HuH-7.5 (cell line): ENCODE data around the gene MRPL34.

Experiments
- DNase-seq: peaks from one replicate; pipeline ENCODE4 v3.0.0; 2011; ENCODE audit warnings: low spot score

MRPL34 gene

DNA sequence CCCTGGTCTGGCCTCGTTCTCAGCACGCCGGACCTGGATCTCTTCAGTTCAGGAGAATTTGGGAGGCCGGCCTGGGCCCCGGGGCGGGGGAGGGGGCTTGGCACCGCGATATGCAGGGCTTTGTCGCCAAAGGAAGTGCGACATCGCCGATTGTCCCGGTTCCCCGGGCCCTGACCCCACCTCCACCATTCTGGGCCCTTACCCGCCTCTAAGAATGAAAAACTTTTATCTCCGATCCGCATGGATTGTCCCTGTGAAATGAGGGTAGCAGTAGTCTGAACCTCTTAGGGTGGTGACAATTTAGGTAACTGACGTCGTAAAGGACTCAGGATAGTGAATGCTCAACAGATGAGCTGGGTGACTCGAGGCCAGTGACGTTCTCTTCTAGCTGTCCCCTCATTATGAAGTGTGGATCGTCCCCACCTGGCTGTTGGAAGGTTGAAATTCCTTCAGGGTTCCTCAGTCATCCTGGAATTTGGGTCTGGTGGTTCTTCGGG, 4.3 kb downstream of the MRPL34 start:
- no peak for DNase-seq

DNA sequence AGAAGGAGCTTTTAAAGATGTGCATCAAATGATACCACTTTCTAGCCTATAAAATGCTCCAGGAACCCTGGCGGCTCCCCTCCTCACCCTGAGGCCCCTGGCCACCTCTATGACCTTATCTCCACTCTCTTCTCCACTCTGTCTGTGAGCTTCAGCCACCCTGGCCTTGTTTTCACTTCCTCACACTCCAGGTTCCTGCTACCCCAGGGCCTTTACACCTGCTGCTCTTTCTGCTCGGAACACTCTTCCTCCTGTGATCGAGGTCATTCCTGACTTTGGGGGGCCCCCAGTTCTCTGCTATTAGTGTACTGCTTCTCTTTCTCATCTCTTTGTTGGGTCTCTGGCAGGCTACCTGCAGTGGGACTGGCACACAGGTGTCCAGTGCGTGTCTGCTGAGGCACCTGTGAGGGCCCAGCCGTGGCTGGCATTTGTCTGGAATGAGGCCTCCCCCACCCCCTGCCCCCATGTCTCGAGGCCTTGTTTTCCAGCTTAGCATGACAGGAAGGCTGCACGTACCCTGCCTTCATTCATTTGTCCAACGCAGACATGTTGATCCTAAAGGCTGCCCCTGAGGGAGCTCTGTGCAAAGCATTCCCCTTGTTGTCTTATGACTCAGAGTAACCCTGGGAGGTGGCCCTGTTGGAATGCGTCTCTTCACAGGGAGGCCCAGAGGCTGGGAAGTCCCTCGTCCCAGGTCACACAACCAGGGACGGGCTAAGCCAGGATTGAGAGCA, 6.0 kb downstream of the MRPL34 start:
- no peak for DNase-seq

DNA sequence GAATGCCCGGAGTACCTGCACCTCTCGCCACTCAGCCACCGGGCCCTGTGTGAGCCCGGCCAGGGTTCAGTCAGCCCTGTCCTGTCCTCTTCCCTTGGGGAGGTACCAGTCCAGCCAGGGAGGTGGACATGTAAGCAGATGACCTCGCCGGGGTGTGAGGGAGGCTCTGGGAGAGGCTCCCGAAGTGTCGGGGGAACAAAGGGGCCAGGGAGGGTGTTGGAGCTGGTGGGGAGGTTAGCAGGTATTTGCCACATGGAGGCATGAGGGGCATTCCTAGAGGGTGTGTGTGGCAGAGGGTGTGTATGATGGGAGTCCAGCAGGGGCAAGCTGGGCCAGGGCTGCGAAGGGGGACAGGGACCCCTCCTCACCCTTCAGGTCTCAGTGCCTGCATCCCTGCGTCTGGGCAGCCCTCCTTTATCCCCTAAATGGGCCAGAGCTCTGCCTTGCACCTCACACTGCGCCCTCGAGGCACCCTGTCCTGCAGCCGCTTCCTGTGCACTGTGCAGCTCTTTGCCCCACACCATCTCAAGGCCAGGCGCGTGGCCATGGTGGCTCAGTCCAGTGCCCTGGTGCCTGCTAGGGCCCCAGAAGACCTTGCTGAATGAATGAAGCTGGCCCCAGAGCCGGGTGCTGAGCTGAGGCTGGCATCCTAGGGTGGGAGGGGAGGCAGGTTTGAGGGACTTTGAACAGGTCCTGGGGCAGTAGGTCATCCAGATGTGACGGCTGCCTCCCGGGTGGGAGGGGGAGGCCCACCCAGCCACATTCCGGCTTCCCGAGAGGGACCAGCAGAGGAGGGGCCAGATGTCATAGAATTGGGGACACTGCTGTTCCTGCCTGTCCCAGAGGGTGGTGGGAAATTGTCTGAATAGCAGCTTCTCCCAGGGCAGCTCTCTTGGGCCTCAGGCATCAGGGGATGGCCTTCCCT, 6.8 kb downstream of the MRPL34 start:
- no peak for DNase-seq

DNA sequence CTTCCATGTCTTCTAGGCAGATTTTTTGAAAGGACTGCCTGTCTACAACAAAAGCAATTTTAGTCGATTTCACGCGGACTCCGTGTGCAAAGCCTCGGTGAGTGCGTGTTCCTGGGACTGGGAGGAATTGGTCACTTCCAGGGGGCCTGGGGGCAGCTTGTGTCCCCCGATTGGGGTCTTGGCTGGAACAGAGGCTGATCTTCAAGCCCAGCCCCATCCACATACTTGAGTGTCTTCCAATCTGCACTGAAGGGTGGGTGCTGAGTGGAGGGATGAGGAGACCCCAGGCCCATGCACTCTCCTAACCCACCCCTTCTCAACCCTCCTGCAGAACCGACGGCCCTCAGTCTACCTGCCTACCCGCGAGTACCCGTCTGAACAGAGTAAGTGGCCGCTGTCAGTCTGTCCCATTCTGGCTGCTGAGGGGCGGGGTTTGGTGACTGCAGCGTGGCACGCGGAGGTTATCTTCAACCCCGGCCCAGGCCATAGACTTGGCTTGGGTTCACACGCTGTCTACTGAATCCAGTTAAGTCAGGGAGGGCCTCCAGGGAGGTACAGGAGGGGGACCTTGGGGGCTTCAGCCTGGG, 8.4 kb downstream of the MRPL34 start:
- DNase-seq: no peak

DNA sequence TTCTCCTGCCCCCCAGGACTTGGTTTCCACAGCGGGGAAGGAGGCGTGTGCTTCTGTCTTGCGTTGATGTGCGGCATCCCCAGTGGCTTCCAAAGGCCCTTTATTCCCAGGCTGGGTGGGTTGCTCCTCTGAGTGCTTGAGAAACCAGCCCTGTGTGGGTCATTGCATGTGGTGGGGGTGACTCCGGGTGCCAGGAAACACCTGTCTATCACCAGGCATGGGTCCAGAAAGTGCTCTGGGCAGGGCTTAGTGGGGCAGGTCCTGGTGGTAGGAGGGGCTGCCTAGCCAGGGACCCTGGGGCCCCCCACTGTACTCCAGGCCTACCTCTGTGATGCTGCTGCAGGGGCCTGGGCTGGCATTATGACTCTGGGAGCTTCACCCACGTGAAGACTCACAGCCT, 13.3 kb downstream of the MRPL34 start:
- DNase-seq: no peak

DNA sequence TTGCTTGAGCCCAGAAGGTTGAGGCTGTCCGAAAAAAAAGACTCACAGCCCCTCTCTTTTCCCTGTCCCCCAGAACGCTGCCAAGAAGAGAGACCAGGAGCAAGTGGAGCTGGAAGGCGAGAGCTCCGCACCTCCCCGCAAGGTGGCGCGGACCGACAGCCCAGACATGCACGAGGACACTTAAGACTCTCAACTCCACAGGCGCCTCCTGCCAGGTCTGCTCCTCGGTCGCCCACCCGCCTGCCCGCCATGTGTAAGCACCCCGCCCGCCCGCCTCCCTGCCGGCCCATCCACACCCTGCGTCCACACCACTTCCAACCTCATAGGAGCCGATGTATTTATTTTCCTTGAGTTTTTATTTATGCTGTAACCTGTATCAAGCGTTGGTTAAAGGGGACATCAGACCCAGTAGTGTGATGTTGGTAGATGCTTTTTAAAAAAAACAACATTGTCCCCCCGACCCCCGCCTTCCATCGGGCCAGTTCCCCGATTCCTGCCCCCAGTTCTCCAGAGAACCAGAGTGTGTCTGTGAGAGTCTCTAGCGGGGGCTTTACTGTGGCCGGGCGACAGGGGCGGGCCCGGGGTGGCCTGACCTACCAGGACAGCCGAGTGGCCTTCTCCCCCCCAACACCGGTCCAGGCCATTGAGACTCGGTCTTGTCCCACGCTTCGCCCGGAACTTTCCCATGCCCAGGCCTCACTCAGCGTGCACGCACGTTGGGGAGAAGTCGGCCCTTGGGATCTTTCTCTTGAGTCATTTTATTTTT, 14.0 kb downstream of the MRPL34 start:
- no peak for DNase-seq

DNA sequence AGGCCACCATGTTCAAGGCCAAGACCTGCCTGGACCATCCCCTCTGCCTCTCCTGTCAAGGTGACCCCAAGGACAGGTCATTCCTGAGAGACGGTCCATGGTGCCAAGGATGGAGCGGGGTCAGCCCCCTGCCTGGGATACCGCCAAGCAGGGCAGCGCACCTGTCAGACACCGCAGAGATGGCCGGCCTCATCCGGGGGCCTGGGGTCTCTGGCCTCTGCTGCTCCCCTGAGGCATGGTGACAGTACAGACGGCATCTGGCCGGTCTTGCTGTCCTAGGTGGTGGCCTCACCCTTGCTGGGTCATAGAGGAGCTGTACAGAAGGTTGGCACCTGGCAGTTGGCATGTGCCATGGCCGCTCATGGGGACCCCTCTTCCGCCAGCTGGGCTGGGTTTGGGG, 14.8 kb downstream of the MRPL34 start:
- DNase-seq: no peak

DNA sequence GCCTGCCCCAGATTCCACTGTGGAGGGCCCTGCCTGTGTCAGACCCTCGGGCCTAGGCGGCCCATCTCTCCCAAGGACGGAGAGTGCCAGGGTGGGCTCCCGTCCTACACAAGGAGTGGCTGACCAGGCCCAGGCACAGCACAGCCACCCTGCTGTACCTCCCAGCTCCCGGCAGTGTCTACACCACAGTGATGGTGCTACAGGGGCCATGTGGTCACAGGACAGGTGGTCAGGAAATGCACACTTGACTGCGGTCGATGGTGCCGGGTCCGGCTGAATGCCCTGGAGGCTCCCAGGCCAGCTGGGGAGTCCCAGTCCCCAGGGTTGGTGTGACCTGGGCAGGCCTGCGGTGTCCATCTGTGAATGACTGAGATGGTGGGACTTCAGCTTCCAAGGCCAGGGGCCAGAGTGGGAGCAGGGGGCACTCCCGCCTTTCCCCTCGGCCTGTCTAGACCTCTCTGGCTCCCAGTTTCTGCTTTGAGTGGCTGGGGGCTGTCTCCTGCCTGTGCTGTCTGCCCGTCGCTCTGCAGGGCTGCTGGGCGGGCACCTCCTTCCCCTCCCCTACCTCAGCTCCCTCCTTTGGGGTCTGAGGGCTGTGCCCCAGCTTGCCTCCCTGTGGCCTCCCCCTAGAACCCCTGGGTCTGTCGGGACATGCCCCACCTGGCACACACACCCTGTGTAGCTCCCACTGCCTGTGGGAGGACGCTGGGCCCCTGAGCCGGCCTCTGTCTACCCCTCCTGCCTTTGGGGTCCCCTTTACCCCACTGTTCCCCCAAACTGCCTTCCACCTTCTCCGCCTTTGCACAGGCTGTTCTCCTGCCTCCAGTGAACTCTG, 16.2 kb downstream of the MRPL34 start:
- DNase-seq: no peak

DNA sequence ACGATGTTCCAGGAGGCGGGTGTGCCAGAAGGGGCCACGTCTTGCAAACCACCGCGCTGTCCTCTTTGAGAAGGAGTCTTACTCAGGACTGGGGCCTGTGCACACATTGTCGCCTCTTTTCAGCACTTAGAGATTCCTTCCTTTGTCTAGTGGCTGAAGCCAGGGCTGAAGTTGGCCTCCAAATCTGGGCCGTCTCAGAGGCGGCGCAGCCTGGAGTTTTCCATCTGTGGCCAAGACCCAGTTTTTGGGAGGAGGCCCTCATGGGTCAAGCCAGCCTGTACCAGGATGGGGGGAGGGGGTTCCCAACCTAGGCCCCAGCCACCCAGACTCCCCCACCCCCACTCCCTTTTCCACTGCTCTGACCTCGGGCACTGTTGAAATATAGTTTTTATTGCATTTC, 17.2 kb downstream of the MRPL34 start:
- no peak for DNase-seq

DNA sequence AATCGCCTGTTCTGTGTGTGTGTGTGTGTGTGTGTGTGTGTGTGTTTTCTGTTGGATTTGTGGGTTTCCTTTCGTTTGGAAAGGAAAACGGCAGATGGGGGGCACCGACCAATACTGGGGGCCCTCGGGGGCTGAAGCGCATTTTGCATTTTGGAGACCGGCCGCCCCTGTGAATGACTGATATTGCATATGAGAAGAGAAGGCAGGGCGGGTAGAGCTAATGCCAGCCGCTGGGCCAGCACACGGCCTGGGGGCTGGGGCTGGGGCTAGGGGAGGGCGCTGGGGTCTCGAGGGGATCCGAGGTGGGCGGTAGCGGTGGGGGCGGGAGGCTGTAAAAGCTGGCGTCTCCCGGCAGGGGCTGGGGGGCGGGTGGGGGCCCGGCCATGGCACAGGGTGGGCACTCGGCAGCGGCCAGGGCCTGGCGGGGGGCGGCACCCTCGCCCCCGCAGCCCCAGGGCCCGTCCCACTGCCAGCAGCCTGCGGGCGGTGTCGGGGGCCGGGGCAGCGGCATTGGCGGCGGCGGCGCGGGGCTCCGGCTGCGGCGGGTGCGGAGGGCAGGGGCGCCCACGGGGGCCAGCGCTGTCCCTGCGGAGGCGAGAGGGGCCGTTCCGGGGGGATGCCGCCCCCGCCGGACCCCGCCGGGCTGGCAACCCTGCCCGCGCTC, 17.8 kb downstream of the MRPL34 start:
- DNase-seq: no peak

DNA sequence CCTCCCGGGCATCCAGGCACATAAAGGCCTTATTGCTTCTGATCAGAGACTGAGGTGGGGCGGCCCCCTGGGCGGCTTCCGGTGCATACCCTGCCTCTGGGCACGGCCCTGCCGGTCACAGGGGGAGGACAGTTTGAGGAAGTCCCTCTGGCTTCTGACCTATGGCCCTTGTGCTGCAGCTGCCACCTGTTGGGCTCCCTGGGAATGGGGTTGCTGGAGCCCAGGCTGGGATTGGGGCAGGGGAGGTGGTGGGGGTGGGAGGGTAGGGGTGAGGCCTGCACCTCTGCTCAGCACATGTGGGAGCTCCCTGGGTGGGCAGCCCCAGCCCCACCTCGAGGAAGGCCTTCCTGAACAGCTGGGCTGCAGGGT, 18.3 kb downstream of the MRPL34 start:
- DNase-seq: no peak

DNA sequence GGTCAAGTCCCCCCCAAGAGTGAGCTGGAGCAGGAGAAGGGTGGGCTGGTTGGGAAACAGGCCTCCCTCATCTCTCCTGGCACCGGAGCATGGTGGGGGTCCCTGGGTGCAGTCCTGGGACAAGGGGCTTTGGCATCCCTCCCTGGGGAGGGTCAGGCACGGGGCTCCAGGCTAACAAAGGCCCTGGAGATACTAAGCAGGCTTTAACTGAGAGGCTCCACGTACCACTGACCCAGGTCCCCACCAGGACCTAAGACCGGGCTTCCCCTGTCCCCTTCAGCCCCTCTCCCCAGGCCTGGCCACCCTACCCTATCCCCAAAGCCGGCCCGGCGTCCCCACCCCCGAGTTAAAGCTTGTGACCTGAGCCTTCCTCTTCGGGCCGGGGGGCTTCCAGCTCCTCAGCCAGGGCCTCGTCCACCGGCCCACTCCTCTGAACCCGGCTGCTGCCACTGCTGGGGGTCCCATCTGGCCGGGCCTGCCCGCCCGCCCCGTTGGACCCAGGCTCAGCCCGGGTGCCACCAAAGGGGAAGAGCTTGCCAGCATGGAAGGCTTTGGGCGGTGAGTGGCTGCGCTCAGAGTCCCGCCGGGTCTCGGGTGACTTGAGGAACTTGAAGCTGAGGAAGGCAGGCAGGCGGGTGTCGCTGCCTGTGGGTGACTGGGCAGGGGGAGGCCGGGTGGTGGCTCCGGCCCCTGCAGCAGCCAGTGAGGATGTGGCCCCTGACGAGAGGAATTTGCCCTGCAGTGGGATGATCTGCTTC, 18.9 kb downstream of the MRPL34 start:
- no peak for DNase-seq

DNA sequence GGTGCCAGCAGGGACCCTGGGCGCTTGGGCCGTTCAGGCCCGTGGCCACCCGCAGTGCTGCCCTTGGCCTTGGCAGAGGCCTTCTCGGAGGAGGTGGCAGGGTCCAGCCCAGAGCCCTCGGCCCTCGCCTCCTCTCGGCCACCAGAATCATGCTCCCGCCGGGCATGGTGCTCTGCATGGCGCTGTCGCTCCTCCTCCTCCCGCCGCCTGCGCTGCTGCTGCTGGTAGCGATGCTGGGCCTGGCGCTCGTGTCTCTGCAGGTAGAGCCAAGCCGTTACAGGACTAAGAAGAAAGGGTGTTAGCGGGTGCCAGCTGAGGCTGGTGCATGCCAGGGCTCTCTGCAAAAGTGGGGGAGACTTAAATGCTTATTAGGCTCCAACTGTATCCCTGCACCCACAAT, 19.5 kb downstream of the MRPL34 start:
- no peak for DNase-seq

DNA sequence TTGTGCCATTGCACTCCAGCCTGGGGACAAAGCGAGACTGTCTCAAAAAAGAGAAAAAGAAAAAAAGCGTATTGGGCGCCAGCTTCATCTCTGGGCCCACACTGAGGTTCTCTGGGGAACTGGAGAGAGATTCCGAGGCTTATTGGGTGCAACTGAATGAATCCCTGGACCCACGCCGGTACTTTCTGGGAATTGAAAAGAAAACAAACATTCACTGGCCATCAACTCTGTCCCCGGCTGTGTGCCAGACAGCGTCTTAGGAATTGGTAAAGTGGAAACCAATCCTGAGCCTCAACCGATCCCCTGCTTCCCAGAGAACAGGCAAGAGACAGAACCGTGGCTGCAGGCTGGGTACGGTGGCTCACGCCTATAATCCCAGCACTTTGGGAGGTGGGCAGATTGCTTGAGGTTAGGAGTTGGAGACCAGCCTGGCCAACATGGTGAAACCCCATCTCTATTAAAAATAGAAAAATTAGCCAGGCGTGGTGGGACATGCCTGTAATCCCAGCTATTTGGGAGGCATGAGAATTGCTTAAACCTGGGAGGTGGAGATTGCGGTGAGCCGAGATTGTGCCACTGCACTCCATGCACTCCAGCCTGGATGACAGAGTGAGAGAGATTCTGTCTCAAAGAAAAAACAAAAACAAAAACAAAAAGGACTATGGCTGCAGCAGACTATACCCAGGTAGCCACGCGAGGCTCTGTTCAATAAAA, 20.4 kb downstream of the MRPL34 start:
- DNase-seq: no peak

DNA sequence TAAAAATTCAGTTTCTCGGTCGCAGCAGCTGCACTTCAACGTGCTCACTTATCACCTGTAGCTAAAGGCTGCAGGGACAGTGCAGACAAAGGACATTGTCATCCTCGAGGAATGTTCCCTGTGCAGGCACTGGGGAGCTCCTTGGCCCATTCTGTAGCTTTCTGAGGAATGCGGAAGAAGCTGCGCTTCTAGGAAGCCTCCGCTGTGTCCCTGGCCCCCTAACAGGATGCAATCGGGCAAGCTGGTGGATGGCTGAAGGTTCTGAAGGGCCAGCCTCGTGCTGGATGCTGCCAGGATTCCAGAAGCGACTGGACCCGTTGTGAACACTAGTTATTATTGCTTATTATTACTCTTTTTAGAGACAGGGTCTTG, 20.9 kb downstream of the MRPL34 start:
- DNase-seq: no peak

DNA sequence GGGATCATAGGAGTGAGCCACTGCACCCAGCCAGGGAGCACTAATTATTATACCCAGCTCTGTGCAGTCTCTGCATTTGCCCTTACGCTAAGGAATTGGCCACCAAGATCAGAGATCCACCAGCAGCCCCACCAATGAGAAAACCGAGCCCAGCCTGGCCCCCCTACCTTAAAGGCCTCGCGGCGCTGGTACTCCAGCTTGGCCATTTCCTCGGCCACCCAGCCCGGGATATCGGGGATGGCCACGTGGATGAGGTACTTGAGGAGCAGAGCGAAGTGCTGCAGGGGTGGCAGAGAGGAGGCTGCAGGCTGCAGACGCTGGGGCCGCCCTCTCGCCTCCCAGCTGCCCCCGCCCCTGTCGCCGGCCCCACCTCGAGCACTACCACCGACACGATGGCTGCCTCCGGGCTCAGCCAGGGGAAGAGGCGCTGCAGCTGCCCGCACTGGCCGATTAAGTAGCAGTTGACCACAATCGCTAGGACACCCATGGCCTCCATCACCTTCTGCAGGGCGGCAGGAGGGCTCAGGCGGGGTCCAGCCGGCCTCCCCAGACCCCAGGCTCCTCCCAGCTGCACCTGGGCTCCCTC, 21.5 kb downstream of the MRPL34 start:
- DNase-seq: no peak

DNA sequence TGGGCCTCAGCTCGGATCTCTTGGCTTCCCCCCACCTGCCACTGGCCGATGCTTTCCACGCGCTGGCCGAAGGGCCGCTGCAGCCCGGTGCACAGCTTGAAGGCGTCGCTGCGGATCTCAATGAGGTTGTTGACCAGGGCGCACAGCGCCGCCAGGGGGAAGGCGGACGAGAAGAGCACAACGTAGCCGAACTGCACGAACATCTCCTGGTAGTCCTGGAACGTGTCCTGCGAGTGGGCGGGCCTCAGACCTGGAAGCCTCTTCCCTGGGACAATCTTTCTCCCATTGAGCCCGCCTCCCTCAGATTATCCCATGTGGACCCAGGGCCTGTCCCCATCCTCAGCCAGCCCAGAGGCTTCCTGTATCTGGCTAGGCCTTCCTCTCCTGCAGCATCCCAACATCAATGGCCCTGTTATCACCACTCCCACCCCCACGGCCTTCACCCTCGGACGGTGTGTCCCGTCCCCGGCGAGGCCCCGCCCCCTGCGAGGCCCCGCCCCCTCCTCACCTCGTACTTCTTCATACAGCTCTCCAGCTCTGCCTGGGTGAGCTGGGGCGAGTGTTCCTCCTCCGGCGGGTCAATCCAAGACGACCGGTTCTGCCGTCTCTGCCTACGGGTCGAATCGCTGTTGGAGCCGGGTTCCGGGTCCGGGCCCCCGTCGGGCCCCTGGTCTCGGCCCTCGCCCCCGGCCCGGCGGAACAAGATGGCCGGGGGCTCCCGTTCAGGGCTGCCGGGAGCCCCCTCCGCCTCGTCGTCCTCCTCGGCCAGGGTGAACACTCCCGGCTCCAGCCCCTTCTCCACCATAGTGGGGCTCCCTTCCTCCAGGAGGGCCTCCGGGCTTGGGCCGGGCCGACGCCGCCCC, 22.2 kb downstream of the MRPL34 start:
- no peak for DNase-seq
